Esophagus squamous epithelium (tissue), 4 donors: ENCODE data around the gene AGTR1.

Experiments
- POLR2A ChIP-seq, 4 donors: fragments of 450-650 bp; IDR thresholded peaks; one replicate each; pipeline ENCODE4 v1.6.1; 2017; ENCODE audit warnings: antibody characterized with exemption in 4 of 4, mild to moderate bottlenecking in 4 of 4, moderate library complexity in 3 of 4
- TF ChIP-seq, protein P1 (sequence below), 6 experiments: fragments of 450-650 bp in 4 of 6; fragments of 200-600 bp in 2 of 6; sonication (generic) in 2 of 6; IDR thresholded peaks; one replicate each; pipeline ENCODE4 v1.5.1; 2016 to 2019; ENCODE audit warnings: antibody characterized with exemption in 6 of 6, mild to moderate bottlenecking in 4 of 6, moderate library complexity in 4 of 6

DNA sequence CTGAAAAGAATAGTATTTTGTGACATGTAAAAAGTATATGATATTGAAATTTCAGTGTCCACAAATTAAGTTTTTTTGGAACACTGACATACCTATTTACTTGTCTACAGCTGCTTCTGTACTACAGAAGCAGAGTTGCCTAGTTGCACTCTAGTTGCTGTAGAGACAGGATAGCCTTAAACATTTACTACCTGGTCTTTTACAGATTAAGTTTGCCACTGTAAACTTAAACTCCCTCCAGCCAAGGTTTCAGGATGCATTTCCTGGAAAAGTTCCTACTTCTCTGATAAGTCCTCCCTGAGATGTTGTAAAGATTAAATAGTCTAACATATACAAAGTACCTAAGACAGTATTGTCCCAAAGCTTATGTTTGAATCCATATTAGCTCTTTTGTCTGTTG lies 17.4 kb upstream of the AGTR1 start:
- TF ChIP-seq, protein P1, sequence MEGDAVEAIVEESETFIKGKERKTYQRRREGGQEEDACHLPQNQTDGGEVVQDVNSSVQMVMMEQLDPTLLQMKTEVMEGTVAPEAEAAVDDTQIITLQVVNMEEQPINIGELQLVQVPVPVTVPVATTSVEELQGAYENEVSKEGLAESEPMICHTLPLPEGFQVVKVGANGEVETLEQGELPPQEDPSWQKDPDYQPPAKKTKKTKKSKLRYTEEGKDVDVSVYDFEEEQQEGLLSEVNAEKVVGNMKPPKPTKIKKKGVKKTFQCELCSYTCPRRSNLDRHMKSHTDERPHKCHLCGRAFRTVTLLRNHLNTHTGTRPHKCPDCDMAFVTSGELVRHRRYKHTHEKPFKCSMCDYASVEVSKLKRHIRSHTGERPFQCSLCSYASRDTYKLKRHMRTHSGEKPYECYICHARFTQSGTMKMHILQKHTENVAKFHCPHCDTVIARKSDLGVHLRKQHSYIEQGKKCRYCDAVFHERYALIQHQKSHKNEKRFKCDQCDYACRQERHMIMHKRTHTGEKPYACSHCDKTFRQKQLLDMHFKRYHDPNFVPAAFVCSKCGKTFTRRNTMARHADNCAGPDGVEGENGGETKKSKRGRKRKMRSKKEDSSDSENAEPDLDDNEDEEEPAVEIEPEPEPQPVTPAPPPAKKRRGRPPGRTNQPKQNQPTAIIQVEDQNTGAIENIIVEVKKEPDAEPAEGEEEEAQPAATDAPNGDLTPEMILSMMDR (IDR thresholded peaks at IDR 0.05) = no peak
- TF ChIP-seq POLR2A (IDR thresholded peaks at IDR 0.05) = no peak
